Effector memory CD4-positive, alpha-beta T cell (primary cell): ENCODE data around the gene LINGO4.
"Not testable (repeated sequence)": the region's sequence is repeated elsewhere in the genome, so short reads cannot be mapped to it uniquely, and the experiment has no call there.

Source experiments
- DNase-seq, 3 donors: peaks; one replicate each; pipeline ENCODE4 v3.0.0-alpha.2; 2020
- H3K27ac ChIP-seq: 2 replicates; pipeline ENCODE4 v1.7.0; 2013; ENCODE audit warnings: mild to moderate bottlenecking, low read length, moderate library complexity; ENCODE audit not compliant: insufficient read depth, poor library complexity, severe bottlenecking
- H3K27me3 ChIP-seq: replicated peaks from 2 replicates; pipeline ENCODE4 v1.7.0; 2013; ENCODE audit warnings: mild to moderate bottlenecking, low read length; ENCODE audit not compliant: insufficient read depth, control insufficient read depth, poor library complexity, severe bottlenecking
- H3K36me3 ChIP-seq: 2 replicates; pipeline ENCODE4 v1.7.0; 2013; ENCODE audit warnings: mild to moderate bottlenecking, low read length, moderate library complexity; ENCODE audit not compliant: control insufficient read depth, insufficient read depth
- H3K4me1 ChIP-seq: 2 replicates; pipeline ENCODE4 v1.7.0; 2013; ENCODE audit warnings: low read length, mild to moderate bottlenecking; ENCODE audit not compliant: control insufficient read depth, insufficient read depth, poor library complexity, severe bottlenecking
- H3K4me3 ChIP-seq: 2 replicates; pipeline ENCODE4 v1.7.0; 2013; ENCODE audit warnings: low read length, low read depth, mild to moderate bottlenecking; ENCODE audit not compliant: insufficient read depth, poor library complexity, severe bottlenecking
- H3K9me3 ChIP-seq: 2 replicates; pipeline ENCODE4 v1.7.0; 2013; ENCODE audit warnings: mild to moderate bottlenecking, low read length, moderate library complexity; ENCODE audit not compliant: control insufficient read depth

The LINGO4 gene

GRCh38 chr1:151790071-151790939 lies 14.9 kb downstream of the LINGO4 start, which contains the start of gene TDRKH:
TSS of gene TDRKH (minus strand) at chr1:151790500. CDS start at chr1:151783022, 7,478 bp downstream.
- H3K36me3 ChIP-seq: no peaks in the 10 kb centered on the region
- peak; percentile 97 to 98 (median 97) for DNase-seq
- H3K4me3 ChIP-seq: peak within 1 kb of the TSS; percentile 90
- H3K27ac ChIP-seq: peak within 1 kb of the TSS; percentile 46
- no peaks in the 10 kb centered on the region for H3K9me3 ChIP-seq
- H3K27me3 ChIP-seq: no peaks in the 10 kb centered on the region
- H3K4me1 ChIP-seq: peaks cover 11% of the 10 kb centered on the region

- no peaks in the 10 kb centered on the region for H3K9me3 ChIP-seq
- H3K27me3 ChIP-seq: no peaks in the 10 kb centered on the region
- no peaks in the 10 kb centered on the region for H3K36me3 ChIP-seq
- DNase-seq: no peak
- no peak overlapping the region for H3K27ac ChIP-seq
- no peak overlapping the region for H3K4me3 ChIP-seq
- peaks cover 11% of the 10 kb centered on the region for H3K4me1 ChIP-seq
Observed at GRCh38 chr1:151787689-151788088, 17.5 kb downstream of the LINGO4 start.

- H3K27me3 ChIP-seq: no peaks in the 10 kb centered on the region
- H3K4me1 ChIP-seq: no peaks in the 10 kb centered on the region
- peaks cover 29% of the 10 kb centered on the region for H3K36me3 ChIP-seq
- no peaks in the 10 kb centered on the region for H3K9me3 ChIP-seq
- no peak overlapping the region for H3K4me3 ChIP-seq
- H3K27ac ChIP-seq: no peak overlapping the region
- DNase-seq: no peak
Observed at GRCh38 chr1:151783796-151784195, 21.4 kb downstream of the LINGO4 start.

- H3K27ac ChIP-seq: no peak overlapping the region
- no peak for DNase-seq
- no peaks in the 10 kb centered on the region for H3K4me1 ChIP-seq
- no peaks in the 10 kb centered on the region for H3K9me3 ChIP-seq
- H3K36me3 ChIP-seq: peaks cover 39% of the 10 kb centered on the region
- H3K27me3 ChIP-seq: no peaks in the 10 kb centered on the region
- no peak overlapping the region for H3K4me3 ChIP-seq
Observed at GRCh38 chr1:151782741-151783140, 22.5 kb downstream of the LINGO4 start.

GRCh38 chr1:151782026-151782425 lies 23.2 kb downstream of the LINGO4 start:
- not testable (repeated sequence) for H3K27ac ChIP-seq, H3K27me3 ChIP-seq, H3K4me1 ChIP-seq, DNase-seq, H3K9me3 ChIP-seq, H3K4me3 ChIP-seq
- peaks cover 43% of the 10 kb centered on the region for H3K36me3 ChIP-seq

GRCh38 chr1:151780736-151781135 lies 24.5 kb downstream of the LINGO4 start:
- H3K4me3 ChIP-seq: not testable (repeated sequence)

GRCh38 chr1:151779852-151780251 lies 25.4 kb downstream of the LINGO4 start:
- Histone ChIP-seq H3K4me1 (no peaks in the 10 kb centered on the region), H3K27me3 (no peaks in the 10 kb centered on the region), H3K36me3 (peaks cover 63% of the 10 kb centered on the region), H3K4me3 (no peak overlapping the region), H3K27ac (no peak overlapping the region), H3K9me3 (no peaks in the 10 kb centered on the region)
- no peak for DNase-seq

More at GRCh38 chr1:151780736-151781135, 24.5 kb downstream of the LINGO4 start:
- H3K27ac ChIP-seq, DNase-seq, H3K27me3 ChIP-seq, H3K9me3 ChIP-seq, H3K4me1 ChIP-seq: not testable (repeated sequence)
- peaks cover 54% of the 10 kb centered on the region for H3K36me3 ChIP-seq

- no peaks in the 10 kb centered on the region for H3K27me3 ChIP-seq
- no peak overlapping the region for H3K27ac ChIP-seq
- DNase-seq: no peak
- no peaks in the 10 kb centered on the region for H3K4me1 ChIP-seq
- no peak overlapping the region for H3K4me3 ChIP-seq
- no peaks in the 10 kb centered on the region for H3K9me3 ChIP-seq
- peaks cover 78% of the 10 kb centered on the region for H3K36me3 ChIP-seq
Observed at GRCh38 chr1:151777317-151777716, 27.9 kb downstream of the LINGO4 start.

GRCh38 chr1:151776665-151777062 lies 28.6 kb downstream of the LINGO4 start:
- H3K27ac ChIP-seq: no peak overlapping the region
- H3K9me3 ChIP-seq: no peaks in the 10 kb centered on the region
- no peak overlapping the region for H3K4me3 ChIP-seq
- H3K27me3 ChIP-seq: no peaks in the 10 kb centered on the region
- no peak for DNase-seq
- no peaks in the 10 kb centered on the region for H3K4me1 ChIP-seq
- H3K36me3 ChIP-seq: peaks cover 72% of the 10 kb centered on the region

GRCh38 chr1:151775894-151776664 lies 29.1 kb downstream of the LINGO4 start:
- Histone ChIP-seq H3K4me1 (no peaks in the 10 kb centered on the region), H3K27me3 (no peaks in the 10 kb centered on the region), H3K4me3 (no peak overlapping the region), H3K36me3 (peaks cover 67% of the 10 kb centered on the region), H3K27ac (no peak overlapping the region), H3K9me3 (no peaks in the 10 kb centered on the region)
- DNase-seq: no peak
